PC-9 (cell line): Measurements from ENCODE around the gene BANP. TPM values are rescaled to one million over a fixed set of nuclear protein-coding genes. Genes with fewer than 3 reads are reported as not detected.

Source experiments
- BruUV-seq: library from RNA; stranded (reverse); fragments of 400-500 nt; replicated peaks from 2 replicates; lab custom pipeline; 2021; lab: Mats Ljungman, UMichigan
- CTCF ChIA-PET: fragments of 300-600 bp; sonication (Branson Sonifier 250); formaldehyde crosslinking; loops from one replicate; lab custom pipeline; 2022; ENCODE audit warnings: antibody characterized with exemption; lab: Charles Lee
- POLR2A ChIA-PET: fragments of 300-600 bp; sonication (Branson Sonifier 250); formaldehyde crosslinking; loops from one replicate; lab custom pipeline; 2022; ENCODE audit warnings: antibody characterized with exemption; ENCODE audit not compliant: unreplicated experiment; lab: Charles Lee
- DNase-seq, 2 experiments: peaks; one replicate each; pipeline versions ENCODE4 v3.0.0 to v3.0.0-alpha.2; 2015 to 2022; ENCODE audit warnings: mixed read lengths in 1 of 2
- H2AFZ ChIP-seq: fragments of 200-600 bp; sonication (generic); 2 replicates; pipeline ENCODE4 v1.8.1; 2017; ENCODE audit warnings: antibody characterized with exemption
- H3F3A ChIP-seq: fragments of 200-600 bp; sonication (generic); 2 replicates; pipeline ENCODE4 v1.8.1; 2017; ENCODE audit warnings: antibody characterized with exemption, mild to moderate bottlenecking, low read depth; ENCODE audit not compliant: insufficient read depth
- H3K27ac ChIP-seq: fragments of 200-600 bp; sonication (generic); 2 replicates; pipeline ENCODE4 v1.6.1; 2016; ENCODE audit warnings: mixed run types
- H3K27me3 ChIP-seq: fragments of 200-600 bp; sonication (generic); 2 replicates; pipeline ENCODE4 v1.6.1; 2016; ENCODE audit warnings: low read depth, mixed run types; ENCODE audit not compliant: insufficient read depth
- H3K36me3 ChIP-seq: fragments of 200-600 bp; sonication (generic); 2 replicates; pipeline ENCODE4 v1.6.1; 2016; ENCODE audit warnings: low read depth, mixed run types
- H3K4me1 ChIP-seq: fragments of 200-600 bp; sonication (generic); replicated peaks from 2 replicates; pipeline ENCODE4 v1.6.1; 2016; ENCODE audit warnings: mixed run types; ENCODE audit not compliant: insufficient read depth
- H3K4me2 ChIP-seq: fragments of 200-600 bp; sonication (generic); 2 replicates; pipeline ENCODE4 v1.6.1; 2017; ENCODE audit warnings: mixed run types
- H3K4me3 ChIP-seq: fragments of 200-600 bp; sonication (generic); 2 replicates; pipeline ENCODE4 v1.6.1; 2016; ENCODE audit warnings: mixed run types
- H3K79me2 ChIP-seq: fragments of 200-600 bp; sonication (generic); 2 replicates; pipeline ENCODE4 v1.6.1; 2017; ENCODE audit warnings: low read depth, mixed run types
- H3K9me2 ChIP-seq: fragments of 200-600 bp; sonication (generic); 2 replicates; pipeline ENCODE4 v1.8.1; 2017; ENCODE audit warnings: mild to moderate bottlenecking; ENCODE audit not compliant: insufficient read depth
- H3K9me3 ChIP-seq: fragments of 200-600 bp; sonication (generic); 2 replicates; pipeline ENCODE4 v1.8.1; 2016; ENCODE audit warnings: low read depth; ENCODE audit not compliant: insufficient read depth
- H4K20me1 ChIP-seq: fragments of 200-600 bp; sonication (generic); 2 replicates; pipeline ENCODE4 v1.8.1; 2017; ENCODE audit not compliant: insufficient read depth
- EZH2 ChIP-seq: fragments of 200-600 bp; sonication (generic); IDR thresholded peaks from 2 replicates; pipeline ENCODE4 v1.8.0; 2017; ENCODE audit warnings: antibody characterized with exemption, low read depth
- intact Hi-C: fragments of 100-400 bp; cut with micrococcal nuclease; formaldehyde crosslinking; loops from one replicate; pipeline ENCODE4 v1.10.0; 2022; ENCODE audit not compliant: unreplicated experiment
- total RNA-seq: library from RNA; stranded (reverse); gene quantifications from 2 replicates; pipeline ENCODE4 v1.2.3, GENCODE V29; 2021
- TF ChIP-seq, protein P1 (sequence below): fragments of 200-600 bp; sonication (generic); conservative IDR thresholded peaks from 2 replicates; pipeline ENCODE4 v1.6.1; 2017; ENCODE audit warnings: mixed run types, antibody characterized with exemption, mild to moderate bottlenecking, moderate library complexity

The BANP gene
- total RNA-seq, 1 experiment from 2014 or later: 73.2 TPM

DNA sequence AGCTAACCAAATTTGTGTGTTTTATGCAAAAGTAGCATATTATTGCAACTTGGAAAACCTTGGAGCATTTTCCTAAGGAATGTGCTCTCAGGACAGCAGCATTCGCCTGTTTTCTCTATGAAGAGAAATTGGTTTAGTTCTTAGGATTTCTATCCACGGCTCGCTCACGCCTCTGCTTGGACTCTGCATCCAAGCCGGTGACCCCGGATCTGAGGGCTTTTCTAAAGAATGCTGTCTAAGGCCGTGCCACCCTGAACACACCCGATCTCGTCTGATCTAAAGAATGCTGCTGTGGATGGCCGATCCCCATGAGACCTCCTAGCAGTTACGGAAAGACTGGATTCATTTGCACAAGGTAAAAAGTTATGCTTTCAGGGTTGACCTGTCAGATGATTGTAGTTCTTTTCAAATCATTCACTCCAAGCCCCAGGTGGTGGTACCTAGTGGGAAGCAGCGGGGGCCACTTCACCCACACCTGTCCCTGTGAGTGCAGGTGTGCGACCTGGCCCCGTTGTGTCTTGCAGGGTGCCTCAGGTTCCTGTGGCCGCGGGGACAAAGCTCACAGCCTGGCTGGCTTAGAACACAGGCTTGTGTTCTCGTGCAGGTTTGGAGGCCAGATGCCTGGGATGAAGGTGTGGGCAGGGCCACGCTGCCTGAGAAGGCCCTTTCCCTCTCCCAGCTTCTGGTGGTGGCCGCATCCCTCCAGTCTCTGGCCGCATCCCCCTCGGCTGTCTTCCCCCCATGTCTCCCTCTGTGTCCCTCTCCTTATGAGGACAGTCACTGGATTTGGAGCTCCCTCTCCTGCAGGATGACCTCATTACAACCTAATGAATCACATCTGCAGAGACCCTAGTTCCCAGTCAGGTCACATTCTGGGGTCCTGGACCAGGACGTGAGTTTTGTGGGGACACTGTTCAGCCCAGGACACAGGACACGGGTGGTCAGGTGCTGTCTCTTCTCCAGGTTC is 71.1 kb downstream of the BANP start:
- Histone ChIP-seq H3K27me3 (no peaks in the 10 kb centered on the region), H3K4me3 (no peak overlapping the region), H4K20me1 (no peaks in the 10 kb centered on the region), H2AFZ (no peak overlapping the region), H3F3A (no peaks in the 10 kb centered on the region), H3K9me3 (no peaks in the 10 kb centered on the region), H3K36me3 (no peaks in the 10 kb centered on the region), H3K27ac (no peak overlapping the region), H3K79me2 (no peaks in the 10 kb centered on the region), H3K4me2 (no peak overlapping the region), H3K4me1 (no peaks in the 10 kb centered on the region), H3K9me2 (no peaks in the 10 kb centered on the region)
- CTCF ChIA-PET: no interaction called here
- intact Hi-C loops: no loop called here
- POLR2A ChIA-PET: no interaction called here
- TF ChIP-seq EZH2: no peak
- TF ChIP-seq, protein P1, sequence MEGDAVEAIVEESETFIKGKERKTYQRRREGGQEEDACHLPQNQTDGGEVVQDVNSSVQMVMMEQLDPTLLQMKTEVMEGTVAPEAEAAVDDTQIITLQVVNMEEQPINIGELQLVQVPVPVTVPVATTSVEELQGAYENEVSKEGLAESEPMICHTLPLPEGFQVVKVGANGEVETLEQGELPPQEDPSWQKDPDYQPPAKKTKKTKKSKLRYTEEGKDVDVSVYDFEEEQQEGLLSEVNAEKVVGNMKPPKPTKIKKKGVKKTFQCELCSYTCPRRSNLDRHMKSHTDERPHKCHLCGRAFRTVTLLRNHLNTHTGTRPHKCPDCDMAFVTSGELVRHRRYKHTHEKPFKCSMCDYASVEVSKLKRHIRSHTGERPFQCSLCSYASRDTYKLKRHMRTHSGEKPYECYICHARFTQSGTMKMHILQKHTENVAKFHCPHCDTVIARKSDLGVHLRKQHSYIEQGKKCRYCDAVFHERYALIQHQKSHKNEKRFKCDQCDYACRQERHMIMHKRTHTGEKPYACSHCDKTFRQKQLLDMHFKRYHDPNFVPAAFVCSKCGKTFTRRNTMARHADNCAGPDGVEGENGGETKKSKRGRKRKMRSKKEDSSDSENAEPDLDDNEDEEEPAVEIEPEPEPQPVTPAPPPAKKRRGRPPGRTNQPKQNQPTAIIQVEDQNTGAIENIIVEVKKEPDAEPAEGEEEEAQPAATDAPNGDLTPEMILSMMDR: no peak
- BruUV-seq: no TSS peak
- DNase-seq: no peak

DNA sequence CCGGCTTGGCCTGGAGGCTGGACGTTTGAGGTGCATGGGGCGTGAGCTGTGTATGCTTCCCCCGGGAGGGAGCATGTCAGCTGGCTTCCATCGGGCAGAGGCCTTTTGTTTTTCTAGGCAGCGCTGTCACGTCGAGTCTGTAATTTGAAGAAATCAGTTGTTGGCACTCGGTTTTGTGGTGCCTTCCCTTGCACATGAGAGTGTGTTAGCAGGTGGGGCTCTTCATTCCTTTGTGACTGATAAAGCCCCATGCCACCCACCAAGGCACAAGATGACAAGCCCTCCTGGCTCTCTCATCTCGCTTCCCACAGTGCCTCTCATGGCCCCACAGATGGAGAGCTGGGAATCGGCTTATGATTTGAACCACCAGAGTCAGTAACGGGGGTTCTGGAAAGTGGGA is 72.1 kb downstream of the BANP start:
- no peak for DNase-seq
- H3K9me3 ChIP-seq: no peaks in the 10 kb centered on the region
- TF ChIP-seq, protein P1: no peak
- no peak for TF ChIP-seq EZH2
- BruUV-seq: no TSS peak
- no peak overlapping the region for H3K4me3 ChIP-seq
- no peak overlapping the region for H3K4me2 ChIP-seq
- intact Hi-C loops: no loop called here
- H2AFZ ChIP-seq: no peak overlapping the region
- POLR2A ChIA-PET: no interaction called here
- H4K20me1 ChIP-seq: no peaks in the 10 kb centered on the region
- H3K27ac ChIP-seq: no peak overlapping the region
- no peaks in the 10 kb centered on the region for H3K27me3 ChIP-seq
- CTCF ChIA-PET: no interaction called here
- H3K36me3 ChIP-seq: no peaks in the 10 kb centered on the region
- H3F3A ChIP-seq: no peaks in the 10 kb centered on the region
- H3K9me2 ChIP-seq: no peaks in the 10 kb centered on the region
- no peaks in the 10 kb centered on the region for H3K4me1 ChIP-seq
- no peaks in the 10 kb centered on the region for H3K79me2 ChIP-seq

DNA sequence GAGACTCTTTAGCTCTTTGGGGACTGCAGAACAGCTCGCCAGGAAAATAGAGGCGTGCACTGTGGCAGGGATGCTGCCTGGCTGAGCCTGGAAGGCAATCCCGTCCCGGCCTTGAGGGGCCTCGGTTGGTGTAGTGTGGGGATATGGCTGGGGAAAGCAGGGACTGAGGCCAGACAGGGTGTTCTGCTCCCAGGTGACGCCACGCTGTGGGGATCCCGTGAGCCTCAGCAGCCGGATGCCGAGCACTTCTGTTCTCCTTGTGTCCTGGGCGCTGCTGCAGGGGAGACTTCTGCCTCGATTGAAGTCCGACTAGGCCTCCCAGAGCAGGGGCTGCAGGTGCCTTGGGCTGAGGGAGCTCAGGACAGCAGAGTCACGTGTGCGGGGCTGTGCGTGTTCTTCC is 72.6 kb downstream of the BANP start:
- Histone ChIP-seq H3K27ac (no peak overlapping the region), H3K4me1 (no peaks in the 10 kb centered on the region), H3K9me3 (no peaks in the 10 kb centered on the region), H2AFZ (no peak overlapping the region), H3K4me3 (no peak overlapping the region), H3K9me2 (no peaks in the 10 kb centered on the region), H3K27me3 (no peaks in the 10 kb centered on the region), H3F3A (no peaks in the 10 kb centered on the region), H3K36me3 (no peaks in the 10 kb centered on the region), H3K4me2 (no peak overlapping the region), H4K20me1 (no peaks in the 10 kb centered on the region), H3K79me2 (no peaks in the 10 kb centered on the region)
- no TSS peak for BruUV-seq
- TF ChIP-seq, protein P1: no peak
- TF ChIP-seq EZH2: no peak
- ChIA-PET CTCF (no interaction called here), POLR2A (no interaction called here)
- DNase-seq: no peak
- intact Hi-C loops: no loop called here
